ENCODE measurements around the gene NACC2.

GRCh38 chr9:136014147-136014923 is 80.8 kb downstream of the NACC2 start:
- no peak for TF ChIP-seq CTCF (IDR thresholded peaks at IDR 0.05)
- TF ChIP-seq POLR2A (IDR thresholded peaks at IDR 0.05) = no peak
- no peak for TF ChIP-seq EP300 (IDR thresholded peaks at IDR 0.05; ENCODE audit: low read depth)
